Activated CD4-positive, alpha-beta T cell treated with anti-CD3 and anti-CD28 coated beads, Interleukin-2, amount 50 U/mL, for 16 hours (primary cell): ENCODE data around the gene RNU7-1.
A peak's percentile ranks its signal among the peaks of the same experiment; 100 is the strongest.

Source experiments
- DNase-seq: peaks from one replicate; pipeline ENCODE4 v3.0.0-alpha.2; 2020

RNU7-1 gene

DNA sequence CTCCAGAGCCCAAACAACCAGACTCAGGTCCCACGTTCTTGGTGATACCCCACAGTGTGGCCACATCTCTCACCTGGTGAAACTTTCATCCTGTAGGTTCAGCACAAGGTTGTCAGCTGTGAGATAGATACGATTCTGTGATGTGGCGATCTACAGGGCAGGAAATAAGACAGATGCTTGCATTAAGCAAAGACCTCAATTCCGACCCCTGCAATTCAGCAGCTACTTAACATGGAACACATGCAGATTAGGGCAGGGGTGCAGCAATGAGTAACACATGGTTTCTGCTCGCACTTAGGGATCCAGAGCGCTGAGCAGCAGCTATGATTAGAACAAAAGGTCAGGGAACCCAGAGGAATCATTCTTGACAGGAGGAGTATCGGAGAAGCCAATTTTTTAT is 22.7 kb downstream of the RNU7-1 start:
- no peak for DNase-seq

- no peak for DNase-seq
Measured at GRCh38 chr12:6967651-6968100, 24.1 kb downstream of the RNU7-1 start.

GRCh38 chr12:6968426-6968825 is 24.8 kb downstream of the RNU7-1 start:
- DNase-seq: no peak

DNA sequence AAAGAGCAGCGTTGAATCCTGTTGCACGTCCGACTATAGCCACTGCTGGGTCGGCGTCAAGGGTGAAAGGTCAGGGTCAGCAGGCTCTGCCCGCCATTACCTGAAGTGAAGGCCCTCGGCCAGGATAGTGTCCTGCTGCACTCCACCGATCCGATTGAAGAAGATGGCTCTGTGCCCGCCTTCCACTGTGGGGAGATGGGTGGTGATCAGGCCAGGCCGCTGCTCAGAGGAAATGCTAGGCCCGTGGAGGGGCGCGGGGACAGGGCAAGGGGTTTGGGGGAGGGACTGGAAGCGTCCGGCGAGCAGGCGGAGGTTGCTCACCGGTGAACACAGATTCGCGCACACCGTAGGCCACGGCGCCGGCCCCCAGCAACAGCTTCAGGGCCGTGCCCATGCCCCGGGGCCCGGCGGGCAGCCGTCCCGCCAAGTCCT is 26.5 kb downstream of the RNU7-1 start:
- DNase-seq: peak; percentile 30

DNA sequence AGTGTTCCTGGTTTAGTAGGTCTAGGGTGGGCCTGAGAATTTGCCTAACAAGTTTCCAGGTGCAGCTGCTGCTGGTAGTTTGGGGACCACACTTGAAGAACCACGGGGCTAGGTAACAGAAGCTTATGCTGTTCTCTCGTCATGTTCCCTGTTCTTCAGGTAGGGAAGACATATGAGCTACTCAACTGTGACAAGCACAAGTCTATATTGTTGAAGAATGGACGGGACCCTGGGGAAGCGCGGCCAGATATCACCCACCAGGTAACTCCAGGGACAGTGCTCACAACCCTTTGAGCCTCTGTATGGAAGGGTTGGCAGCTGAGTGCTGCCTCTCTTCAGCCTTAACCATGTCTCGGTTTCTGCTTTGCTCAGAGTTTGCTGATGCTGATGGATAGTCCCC is 30.6 kb downstream of the RNU7-1 start:
- no peak for DNase-seq

- DNase-seq: no peak
Measured at GRCh38 chr12:6975297-6976032, 31.8 kb downstream of the RNU7-1 start.

DNA sequence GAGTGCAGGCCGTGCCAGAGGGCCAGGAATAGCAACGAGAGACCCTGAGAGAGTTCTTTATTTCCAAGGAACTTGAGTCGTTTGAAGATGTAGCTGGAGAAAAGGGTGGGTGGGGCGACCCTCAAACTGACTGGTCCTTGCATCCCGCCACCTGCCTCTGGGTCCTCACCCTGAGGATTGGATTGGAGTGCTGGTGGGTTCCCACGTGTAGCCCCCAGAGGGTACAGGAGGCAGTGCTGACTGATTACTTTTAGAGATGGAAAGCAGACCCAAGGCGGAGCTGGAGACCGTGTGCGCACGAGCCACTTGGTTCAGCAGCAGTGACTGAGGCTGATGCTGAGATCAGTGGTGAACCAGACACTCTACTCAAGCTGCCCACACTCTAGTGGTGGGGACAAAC is 34.0 kb downstream of the RNU7-1 start:
- no peak for DNase-seq

GRCh38 chr12:6978188-6978587 is 34.6 kb downstream of the RNU7-1 start:
- no peak for DNase-seq

GRCh38 chr12:6978611-6979011 is 35.0 kb downstream of the RNU7-1 start:
- no peak for DNase-seq

GRCh38 chr12:6979021-6979420 is 35.4 kb downstream of the RNU7-1 start:
- DNase-seq: no peak

- no peak for DNase-seq
Measured at GRCh38 chr12:6979453-6979852, 35.8 kb downstream of the RNU7-1 start.

- no peak for DNase-seq
Measured at GRCh38 chr12:6980075-6980474, 36.5 kb downstream of the RNU7-1 start.

GRCh38 chr12:6980740-6981139 is 37.1 kb downstream of the RNU7-1 start:
- no peak for DNase-seq

DNA sequence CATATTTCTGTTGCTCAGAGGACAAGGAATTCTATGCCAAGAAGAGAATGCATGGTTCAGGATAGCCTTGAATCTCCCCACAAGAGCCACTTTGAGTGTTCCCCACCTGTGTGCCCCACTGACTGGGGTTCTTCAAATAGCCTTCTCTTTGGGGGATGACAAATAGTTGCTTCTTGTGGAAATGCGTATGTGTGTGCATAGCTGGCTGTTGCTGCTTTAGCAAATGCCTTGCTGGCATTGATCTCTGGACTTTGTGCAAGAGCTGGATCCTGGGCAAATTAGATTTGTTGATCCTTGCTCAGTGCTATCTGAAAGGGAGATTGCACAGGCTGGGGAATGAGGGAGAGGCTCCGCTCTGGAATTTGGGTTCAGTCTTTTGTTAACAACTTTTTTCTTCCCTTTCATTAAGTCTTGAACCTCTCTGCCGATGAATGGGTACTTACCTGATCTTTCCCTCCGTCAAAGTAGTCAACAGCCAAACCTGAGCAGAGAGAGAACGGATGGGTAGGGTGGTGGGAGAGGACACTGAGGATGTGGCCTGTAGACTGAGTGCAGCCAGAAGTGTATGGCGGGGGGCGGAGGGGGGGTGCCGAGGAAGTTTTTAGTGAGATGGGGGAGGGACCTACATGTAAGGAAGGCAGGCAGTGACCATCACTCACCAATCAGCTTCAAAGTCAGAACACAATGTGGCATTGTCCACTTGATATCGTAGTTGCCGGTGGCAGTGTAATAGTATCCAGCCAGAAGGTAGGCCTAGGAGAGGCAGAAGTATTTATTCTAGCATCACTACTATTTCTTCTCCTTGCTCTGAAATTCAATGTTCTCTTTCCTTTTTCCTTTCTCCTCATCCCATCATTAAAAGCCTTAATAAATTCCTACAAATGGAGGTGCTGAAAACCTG is 37.8 kb downstream of the RNU7-1 start:
- DNase-seq: no peak

- DNase-seq: no peak
Measured at GRCh38 chr12:6982532-6982931, 38.9 kb downstream of the RNU7-1 start.

- DNase-seq: no peak
Measured at GRCh38 chr12:6987956-6988553, 44.4 kb downstream of the RNU7-1 start.
